Liver (tissue), 3 donors: ENCODE measurements around the gene TPM3.

Source experiments
- ATF3 ChIP-seq: IDR thresholded peaks from 2 replicates; pipeline ENCODE4 v1.6.1; 2016; ENCODE audit warnings: antibody characterized with exemption
- EGR1 ChIP-seq, 2 donors: IDR thresholded peaks; 2 replicates each; pipeline ENCODE4 v1.6.1; 2016 to 2018; ENCODE audit warnings: antibody characterized with exemption in 2 of 2, low read depth in 2 of 2
- FOXA1 ChIP-seq: IDR thresholded peaks from 2 replicates; pipeline ENCODE4 v1.6.1; 2016; ENCODE audit warnings: antibody characterized with exemption
- GABPA ChIP-seq, 2 donors: IDR thresholded peaks in 1 of 2; conservative IDR thresholded peaks in 1 of 2; 2 replicates each; pipeline ENCODE4 v1.6.1; 2016; ENCODE audit warnings: antibody characterized with exemption in 2 of 2, mild to moderate bottlenecking in 1 of 2, moderate library complexity in 1 of 2
- JUND ChIP-seq, 2 donors: IDR thresholded peaks; 2 replicates each; pipeline ENCODE4 v1.6.1; 2016; ENCODE audit warnings: antibody characterized with exemption in 2 of 2
- MAX ChIP-seq: IDR thresholded peaks from 2 replicates; pipeline ENCODE4 v1.6.1; 2016; ENCODE audit warnings: antibody characterized with exemption
- NR2F2 ChIP-seq: IDR thresholded peaks from 2 replicates; pipeline ENCODE4 v1.6.1; 2016; ENCODE audit warnings: antibody characterized with exemption
- RAD21 ChIP-seq, 2 donors: IDR thresholded peaks; 2 replicates each; pipeline ENCODE4 v1.6.1; 2016; ENCODE audit warnings: antibody characterized with exemption in 2 of 2, mild to moderate bottlenecking in 2 of 2
- SP1 ChIP-seq: IDR thresholded peaks from 2 replicates; pipeline ENCODE4 v1.6.1; 2018; ENCODE audit warnings: antibody characterized with exemption, mild to moderate bottlenecking
- TAF1 ChIP-seq: conservative IDR thresholded peaks from 2 replicates; pipeline ENCODE4 v1.6.1; 2016; ENCODE audit warnings: antibody characterized with exemption, mild to moderate bottlenecking
- YY1 ChIP-seq: IDR thresholded peaks from 2 replicates; pipeline ENCODE4 v1.6.1; 2016; ENCODE audit warnings: antibody characterized with exemption, mild to moderate bottlenecking
- TF ChIP-seq, protein P1 (sequence below): fragments of 150-350 bp; IDR thresholded peaks from 2 replicates; pipeline ENCODE4 v1.5.1; 2017; ENCODE audit warnings: improper control_type of control experiment, low read depth, low read length; ENCODE audit not compliant: missing input control
- TF ChIP-seq, protein P2 (sequence below): IDR thresholded peaks from 2 replicates; pipeline ENCODE4 v1.6.1; 2016; ENCODE audit warnings: antibody characterized with exemption, mild to moderate bottlenecking
- donor health status: healthy.
- donor health status: healthy.

DNA sequence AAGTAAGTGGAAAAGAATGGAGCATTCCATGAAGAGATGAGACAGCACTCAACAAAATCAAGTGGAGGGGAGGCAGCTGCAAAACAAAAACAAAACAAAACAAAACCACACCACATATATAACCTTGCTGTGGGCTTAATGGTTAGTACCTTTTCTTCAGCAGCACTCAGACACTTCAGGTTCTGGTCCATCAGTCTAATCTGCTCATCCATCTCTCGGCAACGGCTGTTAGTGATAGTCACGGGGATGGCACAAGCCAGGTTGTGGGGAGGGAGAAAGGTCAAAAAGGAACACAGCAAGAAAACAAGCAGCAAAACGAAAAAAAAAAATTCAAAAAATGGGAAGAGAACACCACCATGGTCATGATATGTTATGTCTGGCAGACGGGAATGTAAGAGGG lies 20.0 kb downstream of the TPM3 start:
- TF ChIP-seq, protein P1, sequence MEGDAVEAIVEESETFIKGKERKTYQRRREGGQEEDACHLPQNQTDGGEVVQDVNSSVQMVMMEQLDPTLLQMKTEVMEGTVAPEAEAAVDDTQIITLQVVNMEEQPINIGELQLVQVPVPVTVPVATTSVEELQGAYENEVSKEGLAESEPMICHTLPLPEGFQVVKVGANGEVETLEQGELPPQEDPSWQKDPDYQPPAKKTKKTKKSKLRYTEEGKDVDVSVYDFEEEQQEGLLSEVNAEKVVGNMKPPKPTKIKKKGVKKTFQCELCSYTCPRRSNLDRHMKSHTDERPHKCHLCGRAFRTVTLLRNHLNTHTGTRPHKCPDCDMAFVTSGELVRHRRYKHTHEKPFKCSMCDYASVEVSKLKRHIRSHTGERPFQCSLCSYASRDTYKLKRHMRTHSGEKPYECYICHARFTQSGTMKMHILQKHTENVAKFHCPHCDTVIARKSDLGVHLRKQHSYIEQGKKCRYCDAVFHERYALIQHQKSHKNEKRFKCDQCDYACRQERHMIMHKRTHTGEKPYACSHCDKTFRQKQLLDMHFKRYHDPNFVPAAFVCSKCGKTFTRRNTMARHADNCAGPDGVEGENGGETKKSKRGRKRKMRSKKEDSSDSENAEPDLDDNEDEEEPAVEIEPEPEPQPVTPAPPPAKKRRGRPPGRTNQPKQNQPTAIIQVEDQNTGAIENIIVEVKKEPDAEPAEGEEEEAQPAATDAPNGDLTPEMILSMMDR: no peak
- TF ChIP-seq SP1 (no peak), ATF3 (no peak), JUND (IDR thresholded peaks at IDR 0.05) (no peak), EGR1 (IDR thresholded peaks at IDR 0.05; ENCODE audit: low read depth in 2 of 2) (no peak), GABPA (IDR thresholded peaks at IDR 0.05 in 1 of 2, conservative IDR thresholded peaks at IDR 0.05 in 1 of 2) (no peak), FOXA1 (no peak), RAD21 (IDR thresholded peaks at IDR 0.05) (no peak), YY1 (no peak), TAF1 (no peak), MAX (no peak), NR2F2 (no peak)
- TF ChIP-seq, protein P2, sequence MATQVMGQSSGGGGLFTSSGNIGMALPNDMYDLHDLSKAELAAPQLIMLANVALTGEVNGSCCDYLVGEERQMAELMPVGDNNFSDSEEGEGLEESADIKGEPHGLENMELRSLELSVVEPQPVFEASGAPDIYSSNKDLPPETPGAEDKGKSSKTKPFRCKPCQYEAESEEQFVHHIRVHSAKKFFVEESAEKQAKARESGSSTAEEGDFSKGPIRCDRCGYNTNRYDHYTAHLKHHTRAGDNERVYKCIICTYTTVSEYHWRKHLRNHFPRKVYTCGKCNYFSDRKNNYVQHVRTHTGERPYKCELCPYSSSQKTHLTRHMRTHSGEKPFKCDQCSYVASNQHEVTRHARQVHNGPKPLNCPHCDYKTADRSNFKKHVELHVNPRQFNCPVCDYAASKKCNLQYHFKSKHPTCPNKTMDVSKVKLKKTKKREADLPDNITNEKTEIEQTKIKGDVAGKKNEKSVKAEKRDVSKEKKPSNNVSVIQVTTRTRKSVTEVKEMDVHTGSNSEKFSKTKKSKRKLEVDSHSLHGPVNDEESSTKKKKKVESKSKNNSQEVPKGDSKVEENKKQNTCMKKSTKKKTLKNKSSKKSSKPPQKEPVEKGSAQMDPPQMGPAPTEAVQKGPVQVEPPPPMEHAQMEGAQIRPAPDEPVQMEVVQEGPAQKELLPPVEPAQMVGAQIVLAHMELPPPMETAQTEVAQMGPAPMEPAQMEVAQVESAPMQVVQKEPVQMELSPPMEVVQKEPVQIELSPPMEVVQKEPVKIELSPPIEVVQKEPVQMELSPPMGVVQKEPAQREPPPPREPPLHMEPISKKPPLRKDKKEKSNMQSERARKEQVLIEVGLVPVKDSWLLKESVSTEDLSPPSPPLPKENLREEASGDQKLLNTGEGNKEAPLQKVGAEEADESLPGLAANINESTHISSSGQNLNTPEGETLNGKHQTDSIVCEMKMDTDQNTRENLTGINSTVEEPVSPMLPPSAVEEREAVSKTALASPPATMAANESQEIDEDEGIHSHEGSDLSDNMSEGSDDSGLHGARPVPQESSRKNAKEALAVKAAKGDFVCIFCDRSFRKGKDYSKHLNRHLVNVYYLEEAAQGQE: no peak
